ENCODE results near the gene GRIK3.

GRCh38 chr1:36843906-36844610 is 190.3 kb downstream of the GRIK3 start:
- TF ChIP-seq CTCF (IDR thresholded peaks at IDR 0.05) = no peak
- no peak for TF ChIP-seq POLR2A (IDR thresholded peaks at IDR 0.05)
